H1 (cell line): ENCODE results near the gene RIMS1. TPM values are rescaled to one million over a fixed set of nuclear protein-coding genes. Genes with fewer than 3 reads are reported as not detected.

Experiments
- CTCF ChIA-PET: fragments of 300-600 bp; sonication (Branson Sonifier 250); formaldehyde crosslinking; loops from one replicate; lab custom pipeline; 2021; ENCODE audit not compliant: partially characterized antibody; lab: Charles Lee
- POLR2A ChIA-PET: fragments of 300-600 bp; sonication (Branson Sonifier 250); formaldehyde crosslinking; loops from one replicate; lab custom pipeline; 2021; ENCODE audit warnings: inconsistent platforms; ENCODE audit not compliant: partially characterized antibody; lab: Charles Lee
- DNase-seq, 2 experiments: peaks; one replicate each; pipeline versions ENCODE4 v3.0.0 to v3.0.0-alpha.2; 2010 to 2022; ENCODE audit warnings: low spot score in 2 of 2, low read depth in 1 of 2, mixed read lengths in 1 of 2
- FAIRE-seq: peaks from 2 replicates; lab custom pipeline; 2011; peaks lifted over from hg19 to GRCh38; lab: Jason Lieb, UNC
- H2AFZ ChIP-seq: 2 replicates; pipeline ENCODE4 v1.8.1; 2012; ENCODE audit warnings: low read length, inconsistent platforms
- H2AK5ac ChIP-seq: 2 replicates; pipeline ENCODE4 v1.6.1; 2013; ENCODE audit warnings: low read depth, low read length
- H2BK120ac ChIP-seq: replicated peaks from 2 replicates; pipeline ENCODE3; 2013; ENCODE audit warnings: low read depth, low read length, inconsistent platforms
- H2BK12ac ChIP-seq: 2 replicates; pipeline ENCODE4 v1.6.1; 2013; ENCODE audit warnings: low read depth, low read length
- H2BK15ac ChIP-seq: 2 replicates; pipeline ENCODE4 v1.6.1; 2013; ENCODE audit warnings: low read length
- H2BK20ac ChIP-seq: 2 replicates; pipeline ENCODE4 v1.6.1; 2013; ENCODE audit warnings: low read length
- H2BK5ac ChIP-seq: 2 replicates; pipeline ENCODE4 v1.6.1; 2013; ENCODE audit warnings: low read depth, low read length
- H3K14ac ChIP-seq: 2 replicates; pipeline ENCODE4 v1.6.1; 2013; ENCODE audit warnings: inconsistent platforms; ENCODE audit not compliant: insufficient read length
- H3K18ac ChIP-seq: 2 replicates; pipeline ENCODE4 v1.6.1; 2013; ENCODE audit warnings: low read length; ENCODE audit errors: extremely low read depth
- H3K23ac ChIP-seq: 2 replicates; pipeline ENCODE4 v1.6.1; 2013; ENCODE audit warnings: inconsistent platforms; ENCODE audit not compliant: insufficient read length
- H3K23me2 ChIP-seq: 2 replicates; pipeline ENCODE4 v1.6.1; 2013; ENCODE audit warnings: low read depth, low read length
- H3K27ac ChIP-seq: 2 replicates; pipeline ENCODE4 v1.6.1; 2011; ENCODE audit warnings: low read depth, low read length, inconsistent platforms
- H3K27me3 ChIP-seq, 4 experiments: replicated peaks in 1 of 4; 1 replicate in 1 of 4; 2 replicates in 3 of 4; pipeline versions ENCODE4 v1.6.1 to v1.8.1; 2011 to 2013; ENCODE audit warnings: low read length in 3 of 4, mild to moderate bottlenecking in 3 of 4, inconsistent platforms in 2 of 4, mixed read lengths in 2 of 4, moderate library complexity in 1 of 4; ENCODE audit not compliant: control insufficient read depth in 3 of 4, insufficient read depth in 3 of 4; ENCODE audit errors: extremely low read depth in 1 of 4
- H3K36me3 ChIP-seq, 4 experiments: 2 replicates each; pipeline versions ENCODE4 v1.6.1 to v1.8.1; 2011 to 2013; ENCODE audit warnings: mild to moderate bottlenecking in 4 of 4, low read length in 3 of 4, moderate library complexity in 2 of 4, control low read depth in 1 of 4, inconsistent platforms in 1 of 4; ENCODE audit not compliant: insufficient read depth in 4 of 4, control insufficient read depth in 2 of 4
- H3K4ac ChIP-seq: replicated peaks from 2 replicates; pipeline ENCODE3; 2013; ENCODE audit warnings: low read length, low read depth, mixed read lengths, inconsistent platforms; ENCODE audit not compliant: insufficient read length
- H3K4me1 ChIP-seq, 4 experiments: replicated peaks in 1 of 4; 1 replicate in 1 of 4; 2 replicates in 3 of 4; pipeline versions ENCODE4 v1.6.1 to v1.8.1; 2011 to 2013; ENCODE audit warnings: low read length in 3 of 4, inconsistent platforms in 2 of 4, mixed read lengths in 1 of 4; ENCODE audit not compliant: insufficient read depth in 4 of 4, control insufficient read depth in 3 of 4
- H3K4me2 ChIP-seq, 2 experiments: 2 replicates each; pipeline versions ENCODE4 v1.6.1 to v1.8.1; 2011 to 2013; ENCODE audit warnings: low read depth in 2 of 2, low read length in 2 of 2, control low read depth in 1 of 2, inconsistent platforms in 1 of 2, mild to moderate bottlenecking in 1 of 2; ENCODE audit not compliant: insufficient read depth in 1 of 2
- H3K4me3 ChIP-seq, 4 experiments: fragments of 200-600, 300-600 bp in 1 of 4; sonication (generic), shearing (Covaris generic), sonication (Bioruptor Twin) in 1 of 4; 2 replicates each; pipeline versions ENCODE4 v1.5.1 to v1.8.1; 2011 to 2016; ENCODE audit warnings: low read length in 4 of 4, low read depth in 3 of 4, control low read depth in 2 of 4, inconsistent platforms in 2 of 4, mild to moderate bottlenecking in 2 of 4, mixed read lengths in 1 of 4, moderate library complexity in 1 of 4; ENCODE audit not compliant: insufficient read depth in 2 of 4; ENCODE audit errors: extremely low read depth in 1 of 4
- H3K56ac ChIP-seq: replicated peaks from 2 replicates; pipeline ENCODE3; 2013; ENCODE audit warnings: low read depth, mild to moderate bottlenecking, mixed read lengths, low read length, inconsistent platforms; ENCODE audit not compliant: insufficient read length
- H3K79me1 ChIP-seq: 2 replicates; pipeline ENCODE4 v1.6.1; 2013; ENCODE audit warnings: low read depth, low read length, control low read depth
- H3K79me2 ChIP-seq, 2 experiments: 2 replicates each; pipeline versions ENCODE4 v1.6.1 to v1.8.1; 2012 to 2013; ENCODE audit warnings: low read length in 2 of 2, mild to moderate bottlenecking in 2 of 2, inconsistent platforms in 1 of 2; ENCODE audit not compliant: insufficient read depth in 2 of 2, control insufficient read depth in 1 of 2
- H3K9ac ChIP-seq, 4 experiments: replicated peaks in 1 of 4; 1 replicate in 1 of 4; 2 replicates in 3 of 4; pipeline versions ENCODE4 v1.6.1 to v1.8.1; 2011 to 2013; ENCODE audit warnings: low read depth in 3 of 4, low read length in 3 of 4, control low read depth in 2 of 4, mild to moderate bottlenecking in 2 of 4, moderate library complexity in 2 of 4, inconsistent platforms in 1 of 4; ENCODE audit errors: extremely low read depth in 1 of 4
- H3K9me3 ChIP-seq, 2 experiments: 2 replicates each; pipeline versions ENCODE4 v1.6.1 to v1.8.1; 2012 to 2013; ENCODE audit warnings: mild to moderate bottlenecking in 2 of 2, moderate library complexity in 2 of 2, control low read depth in 1 of 2, inconsistent platforms in 1 of 2, low read depth in 1 of 2, low read length in 1 of 2, mixed read lengths in 1 of 2; ENCODE audit not compliant: insufficient read depth in 2 of 2
- H4K20me1 ChIP-seq, 2 experiments: replicated peaks in 1 of 2; 2 replicates each; pipeline versions ENCODE3 to v1.8.1; 2011 to 2013; ENCODE audit warnings: inconsistent platforms in 2 of 2, low read length in 2 of 2, mild to moderate bottlenecking in 1 of 2; ENCODE audit not compliant: insufficient read depth in 2 of 2, control insufficient read depth in 1 of 2
- H4K5ac ChIP-seq: 2 replicates; pipeline ENCODE4 v1.6.1; 2013; ENCODE audit warnings: low read length, low read depth, mixed read lengths, inconsistent platforms; ENCODE audit not compliant: insufficient read length
- H4K8ac ChIP-seq: 2 replicates; pipeline ENCODE4 v1.8.0; 2013; ENCODE audit warnings: mild to moderate bottlenecking, moderate library complexity, low read length, inconsistent platforms; ENCODE audit not compliant: insufficient read depth; ENCODE audit errors: extremely low read depth
- H4K91ac ChIP-seq: replicated peaks from 2 replicates; pipeline ENCODE3; 2013; ENCODE audit warnings: low read length, mixed read lengths, inconsistent platforms; ENCODE audit not compliant: insufficient read length
- SAP30 ChIP-seq: fragments of 300-600 bp; sonication (generic); IDR thresholded peaks from 2 replicates; pipeline ENCODE4 v1.7.1; 2012; ENCODE audit warnings: low read length, moderate library complexity, mild to moderate bottlenecking, inconsistent platforms; ENCODE audit not compliant: insufficient read depth, insufficient replicate concordance
- WGBS, 2 experiments: shearing (Covaris generic) in 1 of 2; methylation state at CpG; one replicate each; pipeline versions ENCODE4 v1.1.6 to v1.1.7; 2013 to 2015; ENCODE audit warnings: low lambda C conversion rate in 2 of 2, mixed read lengths in 2 of 2, inconsistent platforms in 1 of 2, low coverage in 1 of 2, missing lambda C conversion rate in 1 of 2; ENCODE audit not compliant: insufficient replicate concordance in 2 of 2, insufficient coverage in 1 of 2, insufficient read length in 1 of 2; ENCODE audit errors: extremely low coverage in 1 of 2, missing lambda C conversion rate in 1 of 2; 5-methylcytosine and 5-hydroxymethylcytosine counted together
- polyA plus RNA-seq, 7 experiments: library from polyadenylated mRNA; depleted of rRNA in 3 of 7; stranded (reverse) in 5 of 7; unstranded in 2 of 7; fragments of >200 nt in 5 of 7; fragments of 200-250 nt in 2 of 7; gene quantifications; 1 replicate in 5 of 7; 2 replicates in 1 of 7; 4 replicates in 1 of 7; pipeline versions ENCODE4 v1.2.1 to v1.2.3, GENCODE V29; 2011 to 2013; ENCODE audit warnings: missing spikeins in 2 of 7, mixed read lengths in 2 of 7
- total RNA-seq: library from RNA; stranded (reverse); fragmentation: NEBNext Ultra II Directional; extraction: Animal tissue kit (Norgen Biotek cat#: 25700); gene quantifications from 2 replicates; pipeline ENCODE4 v1.2.1, GENCODE V29; 2021

The RIMS1 gene
- total and polyA plus RNA-seq, 2 of the 8 experiments (the other 6 are each of a cell fraction or from before 2014, with no cell fraction given) = 0.63 to 2.3 TPM

GRCh38 chr6:72411872-72412708 lies 525.7 kb downstream of the RIMS1 start:
- H3K79me1 ChIP-seq = no peaks in the 10 kb centered on the region
- no peak overlapping the region for H3K56ac ChIP-seq
- no peak overlapping the region for H3K23ac ChIP-seq
- DNase-seq = peak; percentile 62 to 94
- no peak overlapping the region for H2BK12ac ChIP-seq
- no peak overlapping the region for H4K91ac ChIP-seq
- no peaks in the 10 kb centered on the region for H3K23me2 ChIP-seq
- H3K9ac ChIP-seq = no peak overlapping the region
- no peak overlapping the region for H2AK5ac ChIP-seq
- H2BK15ac ChIP-seq = no peak overlapping the region; the same call in 1 of the 2 replicates
- H3K4me1 ChIP-seq = no peaks in the 10 kb centered on the region
- no peaks in the 10 kb centered on the region for H3K27me3 ChIP-seq
- no peaks in the 10 kb centered on the region for H3K9me3 ChIP-seq
- H4K20me1 ChIP-seq = no peaks in the 10 kb centered on the region
- peak overlapping the region; percentile 81; the same call in 1 of the 2 replicates for H2AFZ ChIP-seq
- H3K18ac ChIP-seq = no peak overlapping the region
- ChIA-PET CTCF (interaction anchor here (0.5 to 13.2 kb wide), 70 partner anchors 9 to 916 kb away, joined by 3 to 158 read pairs (median 4); no protein-coding TSS in a partner anchor), POLR2A (interaction anchor here (0.9 kb wide), 1 partner anchor 168 kb away, joined by 4 read pairs; no protein-coding TSS in a partner anchor)
- WGBS, 2 experiments = 15% methylated on average over 7 of the region's 7 CpGs; no CpG with 5 or more reads in 1 of the 2 experiments
- no peak overlapping the region for H2BK5ac ChIP-seq
- no peak overlapping the region for H3K27ac ChIP-seq
- H3K14ac ChIP-seq = no peak overlapping the region
- H4K5ac ChIP-seq = peak overlapping the region; percentile 23
- H2BK120ac ChIP-seq = no peak overlapping the region
- no peak overlapping the region for H3K4me2 ChIP-seq
- peak; percentile 92 for FAIRE-seq
- no peaks in the 10 kb centered on the region for H3K79me2 ChIP-seq
- H3K4me3 ChIP-seq = no peak overlapping the region
- H3K36me3 ChIP-seq = no peaks in the 10 kb centered on the region
- no peak overlapping the region for H3K4ac ChIP-seq
- no peak overlapping the region for H2BK20ac ChIP-seq
- H4K8ac ChIP-seq = no peak overlapping the region
- TF ChIP-seq SAP30 = no peak
